ENCODE data around the gene RTN1.
A peak's percentile ranks its signal among the peaks of the same experiment; 100 is the strongest.

RTN1 gene

GRCh38 chr14:59870277-59871165 is at the start of gene RTN1:
Gene RTN1, minus strand, starts transcription at chr14:59870776. Its CDS starts 146 bp downstream, at chr14:59870630.
- DNase-seq: no peak

DNA sequence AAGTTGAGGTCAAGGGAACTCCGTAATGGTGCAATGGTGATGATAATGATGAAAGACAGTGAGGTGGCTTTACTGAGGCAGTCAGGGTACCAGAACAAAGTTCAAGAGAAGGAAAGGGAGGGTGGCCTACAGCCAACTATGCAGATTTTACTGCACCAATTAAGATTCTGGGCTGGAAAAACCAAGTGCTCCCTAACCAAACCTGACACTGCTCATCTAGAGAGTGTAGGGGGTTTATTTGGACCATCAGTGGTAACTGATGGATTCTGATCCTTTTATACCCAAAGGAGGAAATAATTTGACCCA is 49.8 kb upstream of the RTN1 start:
- no peak for DNase-seq

- no peak for DNase-seq
These were observed 49.2 kb upstream of the RTN1 start, which contains the start of gene LRRC9 for GRCh38 chr14:59919570-59920377. Gene LRRC9, plus strand, starts transcription at chr14:59920144.

- peak; percentile 6 for DNase-seq
These were observed 48.4 kb upstream of the RTN1 start for GRCh38 chr14:59918824-59919569.

- DNase-seq: no peak
These were observed 42.6 kb upstream of the RTN1 start for GRCh38 chr14:59913187-59913586.

- no peak for DNase-seq
These were observed 41.9 kb upstream of the RTN1 start for GRCh38 chr14:59912443-59912842.

GRCh38 chr14:59905188-59905587 is 34.6 kb upstream of the RTN1 start:
- no peak for DNase-seq

GRCh38 chr14:59904184-59904583 is 33.6 kb upstream of the RTN1 start:
- DNase-seq: no peak

GRCh38 chr14:59900556-59900955 is 30.0 kb upstream of the RTN1 start:
- DNase-seq: no peak

DNA sequence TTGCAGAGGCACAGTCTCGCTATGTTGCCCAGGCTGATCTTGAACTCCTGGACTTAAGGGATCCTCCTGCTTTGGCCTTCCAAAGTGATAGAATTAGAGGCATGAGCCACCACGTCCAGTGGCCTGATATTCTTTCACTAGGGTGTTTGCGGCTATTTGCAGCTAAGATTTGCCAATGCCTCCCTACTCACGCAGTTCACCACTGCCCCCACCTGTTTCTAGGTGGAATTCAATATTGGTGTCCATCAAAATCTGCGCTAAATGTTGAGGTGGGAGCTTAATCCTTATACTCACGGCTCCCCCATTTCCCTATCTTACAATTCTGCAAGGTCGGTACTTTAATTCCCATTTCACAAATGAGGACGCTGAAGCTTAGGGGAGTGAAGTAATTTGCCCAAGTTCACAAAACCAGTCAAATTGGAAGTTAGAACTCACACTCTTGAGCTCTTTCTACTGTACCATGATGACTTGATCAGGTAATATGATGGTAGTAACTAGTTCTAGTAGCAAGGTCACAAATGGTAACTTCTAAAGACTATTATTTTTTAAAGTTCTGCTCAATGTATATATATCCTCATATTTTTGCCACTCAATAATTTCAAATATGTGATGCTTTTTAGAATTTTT is 27.3 kb upstream of the RTN1 start:
- DNase-seq: peak; percentile 13

DNA sequence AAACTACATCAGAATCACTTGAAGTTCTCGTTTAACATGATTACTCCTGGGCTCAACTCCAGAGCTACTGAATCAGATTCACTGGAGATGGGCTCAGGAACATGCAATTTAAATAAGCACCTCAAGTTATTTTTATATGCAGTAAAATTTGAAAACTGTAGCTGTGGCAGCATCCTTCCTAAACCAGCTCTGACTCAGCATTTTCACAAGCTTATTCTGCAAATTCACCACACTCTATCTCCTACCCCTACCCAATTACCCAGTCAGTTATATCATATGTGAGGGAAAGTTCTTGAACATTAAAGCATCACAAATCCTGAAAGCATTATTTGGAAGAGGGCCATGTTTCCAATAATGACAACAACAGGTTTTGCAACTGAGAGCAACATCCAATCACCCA is 25.1 kb upstream of the RTN1 start:
- DNase-seq: no peak

DNA sequence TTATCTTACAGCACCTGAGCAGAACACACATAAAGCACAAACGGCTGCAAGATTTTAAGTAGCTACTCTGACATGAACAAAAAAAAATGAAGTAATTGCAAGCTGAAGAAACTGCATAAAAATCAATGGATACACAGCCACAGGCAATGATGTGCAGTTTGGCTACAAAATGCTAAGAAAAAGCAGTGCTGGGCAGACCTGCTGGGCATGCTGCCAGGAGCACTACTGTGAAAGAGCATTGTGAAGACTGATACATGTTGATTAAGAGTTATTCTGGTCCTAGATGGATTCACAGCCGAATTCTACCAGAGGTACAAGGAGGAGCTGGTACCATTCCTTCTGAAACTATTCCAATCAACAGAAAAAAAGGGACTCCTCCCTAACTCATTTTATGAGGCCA is 20.1 kb upstream of the RTN1 start:
- DNase-seq: no peak

GRCh38 chr14:59882957-59883356 is 12.4 kb upstream of the RTN1 start:
- DNase-seq: no peak

- no peak for DNase-seq
These were observed 555 bp upstream of the RTN1 start for GRCh38 chr14:59871166-59871495.

- DNase-seq: no peak
These were observed 958 bp downstream of the RTN1 start for GRCh38 chr14:59869381-59870255.

DNA sequence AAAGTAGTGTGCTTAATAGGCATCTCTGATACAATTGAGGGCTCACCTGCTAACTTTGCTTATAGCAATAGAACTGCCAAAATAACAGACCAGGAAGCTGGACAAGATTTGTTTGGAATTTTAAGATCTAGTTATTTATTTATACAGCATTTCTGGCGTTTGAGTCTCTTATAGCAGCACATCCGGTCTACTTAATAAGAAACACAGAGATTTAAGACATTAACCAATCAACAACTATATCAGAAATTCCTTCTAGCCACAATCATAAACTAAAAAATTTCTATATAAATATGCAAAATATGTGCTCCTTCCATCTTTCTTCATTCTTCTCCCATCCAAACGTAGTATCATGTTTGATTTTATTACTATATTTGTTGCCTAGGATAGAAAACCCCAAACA is 2.6 kb downstream of the RTN1 start:
- no peak for DNase-seq

- DNase-seq: no peak
These were observed 6.6 kb downstream of the RTN1 start for GRCh38 chr14:59863806-59864525.

DNA sequence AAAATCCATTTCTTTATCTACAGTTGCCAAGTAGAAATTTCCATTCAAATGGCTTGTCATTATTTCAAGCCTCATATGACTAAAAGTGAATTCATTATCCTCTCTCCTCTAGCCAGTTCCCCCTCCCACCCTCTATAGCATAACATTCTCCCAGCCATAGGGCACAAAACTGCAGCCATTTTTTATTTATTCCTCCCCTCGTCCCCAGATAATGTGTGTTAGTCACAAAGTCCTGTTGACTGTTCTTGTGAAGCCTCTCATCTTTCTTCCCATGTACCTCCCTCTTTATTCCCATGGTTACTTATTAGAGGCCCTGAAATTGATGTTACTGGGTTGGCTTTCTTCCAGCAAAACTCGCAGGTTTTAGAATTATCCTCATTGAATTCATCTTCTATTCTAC is 13.2 kb downstream of the RTN1 start:
- no peak for DNase-seq

- no peak for DNase-seq
These were observed 18.2 kb downstream of the RTN1 start for GRCh38 chr14:59852350-59852749.

- DNase-seq: no peak
These were observed 20.1 kb downstream of the RTN1 start for GRCh38 chr14:59850458-59850857.

- DNase-seq: no peak
These were observed 21.0 kb downstream of the RTN1 start for GRCh38 chr14:59849411-59850130.

Measured in NCI-H446 treated with DMSO at 0.1 percent for 48 hours (cell line).